CD4-positive, alpha-beta T cell treated with Interleukin-15 for 4 hours (primary cell): ENCODE results near the gene CDK5RAP3.
"Not testable (repeated sequence)": the region's sequence is repeated elsewhere in the genome, so short reads cannot be mapped to it uniquely, and the experiment has no call there.

Source experiments
- DNase-seq: peaks from one replicate; pipeline ENCODE4 v3.0.0-alpha.2; 2020; ENCODE audit warnings: low spot score

Gene CDK5RAP3, protein sequence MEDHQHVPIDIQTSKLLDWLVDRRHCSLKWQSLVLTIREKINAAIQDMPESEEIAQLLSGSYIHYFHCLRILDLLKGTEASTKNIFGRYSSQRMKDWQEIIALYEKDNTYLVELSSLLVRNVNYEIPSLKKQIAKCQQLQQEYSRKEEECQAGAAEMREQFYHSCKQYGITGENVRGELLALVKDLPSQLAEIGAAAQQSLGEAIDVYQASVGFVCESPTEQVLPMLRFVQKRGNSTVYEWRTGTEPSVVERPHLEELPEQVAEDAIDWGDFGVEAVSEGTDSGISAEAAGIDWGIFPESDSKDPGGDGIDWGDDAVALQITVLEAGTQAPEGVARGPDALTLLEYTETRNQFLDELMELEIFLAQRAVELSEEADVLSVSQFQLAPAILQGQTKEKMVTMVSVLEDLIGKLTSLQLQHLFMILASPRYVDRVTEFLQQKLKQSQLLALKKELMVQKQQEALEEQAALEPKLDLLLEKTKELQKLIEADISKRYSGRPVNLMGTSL

GRCh38 chr17:47970725-47971499, at the start of gene CDK5RAP3:
TSS of gene CDK5RAP3 (plus strand) at chr17:47971113. CDS start at chr17:47971147, 34 bp downstream.
- DNase-seq: peak; percentile 99

DNA sequence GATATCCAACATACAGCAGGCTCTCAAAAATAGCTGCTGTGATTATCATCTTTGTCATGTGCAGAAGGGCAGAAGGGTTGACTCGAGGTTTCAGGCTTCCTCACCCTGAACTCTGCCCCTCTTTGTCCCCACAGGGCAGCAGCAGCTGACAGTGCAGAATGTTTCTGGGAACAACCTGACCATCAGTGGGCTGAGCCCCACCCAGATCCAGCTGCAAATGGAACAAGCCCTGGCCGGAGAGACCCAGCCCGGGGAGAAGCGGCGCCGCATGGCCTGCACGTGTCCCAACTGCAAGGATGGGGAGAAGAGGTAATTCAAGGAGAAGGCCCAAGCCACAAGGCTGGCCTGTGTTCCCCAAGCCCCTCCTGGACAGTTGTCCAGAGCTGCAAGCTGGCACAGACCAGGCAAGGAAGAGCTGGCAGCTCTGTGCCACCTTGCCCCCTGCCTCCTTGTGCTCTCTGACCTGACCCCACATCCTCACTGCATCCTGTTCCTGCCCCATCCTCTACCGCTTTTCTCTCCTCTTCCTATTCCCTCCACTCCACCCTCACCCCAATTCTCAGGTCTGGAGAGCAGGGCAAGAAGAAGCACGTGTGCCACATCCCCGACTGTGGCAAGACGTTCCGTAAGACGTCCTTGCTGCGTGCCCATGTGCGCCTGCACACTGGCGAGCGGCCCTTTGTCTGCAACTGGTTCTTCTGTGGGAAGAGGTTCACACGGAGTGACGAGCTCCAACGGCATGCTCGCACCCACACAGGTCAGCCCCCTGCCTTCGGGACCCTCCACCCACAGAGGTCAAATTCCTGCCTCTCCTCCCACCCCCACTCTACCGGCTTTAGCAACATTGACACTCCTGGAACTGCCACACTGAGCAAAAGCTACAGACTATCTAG, 45.9 kb upstream of the CDK5RAP3 start:
- no peak for DNase-seq

- DNase-seq: no peak
Observed at GRCh38 chr17:47925678-47925988, 45.3 kb upstream of the CDK5RAP3 start.

DNA sequence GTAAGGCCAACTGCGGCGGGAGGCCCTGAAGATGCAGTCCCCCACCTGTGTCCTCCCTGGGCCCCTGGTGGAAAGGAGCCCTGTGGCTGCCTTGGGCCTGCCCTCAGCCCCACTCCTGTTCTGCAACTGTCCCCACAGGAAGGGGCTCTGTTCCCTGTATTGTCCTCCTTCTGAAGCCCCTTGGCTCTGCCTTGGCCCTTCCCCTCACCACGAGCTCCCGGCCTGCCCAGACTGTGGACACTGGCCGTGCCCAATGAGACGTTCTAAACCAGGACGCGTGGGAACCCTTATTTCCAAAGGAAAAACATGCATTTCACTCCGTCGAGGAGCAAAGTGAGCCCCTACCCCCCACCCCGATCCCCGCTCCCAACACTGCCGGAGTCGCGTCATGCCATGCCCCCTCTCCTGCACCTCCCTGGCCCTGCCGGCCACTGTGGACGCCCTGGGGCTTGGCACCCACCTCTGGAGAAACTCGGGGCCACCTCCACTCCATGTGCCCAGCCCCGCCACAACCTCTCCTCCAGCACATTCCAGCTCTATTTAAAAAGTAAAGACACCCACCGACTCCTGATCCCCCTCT, 43.0 kb upstream of the CDK5RAP3 start:
- no peak for DNase-seq

GRCh38 chr17:47928415-47928814, 42.5 kb upstream of the CDK5RAP3 start:
- DNase-seq: no peak

- DNase-seq: no peak
Observed at GRCh38 chr17:47929218-47930000, 41.5 kb upstream of the CDK5RAP3 start.

DNA sequence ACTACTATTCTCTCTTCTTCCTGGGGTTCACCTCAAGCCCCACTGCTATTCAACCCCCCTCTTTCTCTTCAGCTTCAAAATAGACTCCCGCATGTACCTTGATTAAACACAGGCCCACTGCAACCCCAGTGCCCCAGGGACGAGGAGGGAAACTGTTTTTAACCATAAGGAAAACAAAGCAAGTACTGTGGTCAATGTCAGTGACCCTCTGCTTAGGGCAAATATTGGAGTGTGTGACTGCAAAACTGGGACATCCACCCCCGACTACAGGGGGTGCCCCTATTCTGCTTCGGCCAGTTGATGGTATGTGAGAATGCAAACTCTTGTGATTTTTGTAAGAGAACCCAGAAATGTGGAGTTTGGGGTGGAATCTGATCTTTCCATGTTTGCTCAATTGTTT, 39.1 kb upstream of the CDK5RAP3 start:
- no peak for DNase-seq

GRCh38 chr17:47934856-47935255, 36.1 kb upstream of the CDK5RAP3 start:
- DNase-seq: no peak

DNA sequence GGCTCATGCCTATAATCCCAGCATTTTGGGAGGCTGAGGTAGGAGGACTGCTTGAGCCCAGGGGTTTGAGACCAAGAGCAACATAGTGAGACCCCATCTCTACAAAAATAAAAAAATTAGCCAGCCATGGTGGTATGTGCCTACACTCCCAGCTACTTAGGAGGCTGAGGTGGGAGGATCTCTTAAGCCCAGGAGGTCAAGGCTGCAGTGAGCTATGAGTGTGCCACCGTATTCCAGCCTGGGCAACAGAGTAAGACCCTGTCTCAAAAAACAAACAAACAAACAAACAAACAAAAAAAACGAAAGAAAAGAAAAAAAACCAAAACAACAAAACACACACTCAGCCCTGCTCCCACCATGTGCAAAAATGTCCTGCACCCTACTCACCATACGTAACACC, 35.4 kb upstream of the CDK5RAP3 start:
- DNase-seq: not testable (repeated sequence)

DNA sequence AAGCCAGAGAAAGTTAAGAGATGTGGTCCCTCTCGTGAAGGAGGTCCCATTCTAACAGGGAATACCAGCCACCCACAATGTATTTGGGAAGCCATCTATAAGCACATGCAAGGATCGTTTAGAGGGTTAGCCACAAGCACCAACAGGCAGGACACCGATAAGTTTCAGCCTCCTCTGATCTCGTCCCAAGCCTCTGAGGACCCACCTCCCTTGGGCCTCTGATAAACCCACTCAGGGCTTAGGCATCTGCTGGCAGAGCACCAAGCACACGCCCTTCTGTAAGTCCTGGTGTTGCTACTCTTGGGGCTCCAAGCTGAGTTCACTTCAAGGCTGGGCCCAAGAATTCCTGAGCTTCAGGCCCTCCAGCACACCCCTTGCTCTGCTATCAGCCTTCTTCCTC, 35.0 kb upstream of the CDK5RAP3 start:
- no peak for DNase-seq

- DNase-seq: no peak
Observed at GRCh38 chr17:47937941-47938340, 33.0 kb upstream of the CDK5RAP3 start.

DNA sequence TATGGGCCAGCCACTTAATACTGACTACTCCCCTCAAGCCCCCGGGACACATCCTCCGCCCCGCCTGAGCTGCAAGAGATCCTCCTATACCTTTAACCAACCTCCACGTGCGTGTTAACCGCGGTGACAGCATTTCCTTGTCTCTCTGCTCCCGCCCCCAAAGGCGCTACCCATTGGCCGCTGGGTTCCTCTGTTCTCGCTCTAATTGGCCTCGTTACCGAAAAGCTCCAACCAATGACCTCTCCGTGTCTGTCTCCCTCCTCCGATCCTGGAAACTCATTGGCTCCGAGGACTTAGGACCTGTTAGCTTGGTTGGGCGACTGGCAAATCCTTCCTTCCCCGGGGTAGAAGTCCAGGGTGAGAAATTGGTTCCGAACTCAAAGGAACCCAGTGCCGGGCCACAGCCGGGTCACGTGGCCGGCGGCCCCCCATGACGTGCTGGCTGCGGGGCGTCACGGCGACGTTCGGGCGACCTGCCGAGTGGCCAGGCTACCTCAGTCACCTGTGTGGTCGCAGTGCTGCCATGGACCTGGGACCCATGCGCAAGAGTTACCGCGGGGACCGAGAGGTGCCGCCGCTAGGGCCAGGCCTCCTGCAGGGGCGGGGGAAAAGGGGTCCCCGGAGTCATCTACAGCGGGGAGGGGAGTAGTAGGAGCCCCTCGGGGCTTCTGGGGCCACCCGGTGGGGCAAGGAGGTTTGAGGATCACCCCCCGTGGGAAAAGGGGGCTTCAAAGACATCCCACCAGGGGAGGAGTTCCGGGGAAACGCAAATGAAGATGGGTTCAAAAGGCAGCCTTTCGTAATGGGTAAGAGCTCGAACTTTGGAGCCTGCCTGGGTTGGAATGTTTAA, 29.4 kb upstream of the CDK5RAP3 start, which contains the start of gene PNPO:
PNPO (plus strand) TSS at position 326 of the 850 bp plus-strand sequence; CDS start at position 431, 105 bp downstream.
- DNase-seq: peak; percentile 94

DNA sequence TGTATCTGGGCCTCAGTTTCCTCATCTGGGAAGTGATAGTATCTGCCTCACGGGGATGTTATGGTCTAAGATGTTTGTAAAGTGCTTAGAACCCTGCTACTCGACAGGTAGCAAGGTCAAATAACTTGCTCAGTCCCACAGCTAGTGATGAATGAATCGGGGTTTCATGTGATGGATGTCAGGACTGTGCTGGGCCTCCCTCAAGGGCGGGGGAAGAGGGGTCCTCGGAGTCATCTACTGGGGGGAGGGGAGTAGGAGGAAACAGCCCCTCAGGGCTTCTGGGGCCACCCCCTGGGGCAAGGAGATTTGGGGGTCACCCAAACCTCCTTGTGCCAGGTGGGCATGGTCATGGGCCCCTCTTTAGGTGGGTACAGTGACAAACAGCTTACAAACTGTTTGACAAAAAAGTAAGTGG, 28.8 kb upstream of the CDK5RAP3 start:
- no peak for DNase-seq

GRCh38 chr17:47942568-47942967, 28.3 kb upstream of the CDK5RAP3 start:
- no peak for DNase-seq

DNA sequence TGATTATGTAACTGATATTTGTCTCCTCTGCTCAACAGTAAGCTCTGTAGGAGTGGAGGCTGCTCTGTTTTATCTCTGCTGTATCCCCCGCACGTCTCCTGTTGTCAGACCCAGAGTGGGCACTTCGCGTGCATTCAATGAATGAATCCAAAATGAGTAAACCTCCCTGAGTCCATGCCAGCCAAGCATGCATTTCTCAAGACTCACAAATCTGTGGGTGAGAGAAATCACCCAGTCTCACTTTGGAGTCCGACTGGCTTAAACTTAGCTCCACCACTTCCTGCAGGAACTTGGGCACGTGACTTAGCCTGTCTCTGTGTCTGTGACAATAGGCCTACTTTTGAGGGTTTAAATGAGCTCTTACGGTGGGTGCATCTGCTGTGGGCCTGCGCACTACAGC, 25.8 kb upstream of the CDK5RAP3 start:
- peak; percentile 15 for DNase-seq

DNA sequence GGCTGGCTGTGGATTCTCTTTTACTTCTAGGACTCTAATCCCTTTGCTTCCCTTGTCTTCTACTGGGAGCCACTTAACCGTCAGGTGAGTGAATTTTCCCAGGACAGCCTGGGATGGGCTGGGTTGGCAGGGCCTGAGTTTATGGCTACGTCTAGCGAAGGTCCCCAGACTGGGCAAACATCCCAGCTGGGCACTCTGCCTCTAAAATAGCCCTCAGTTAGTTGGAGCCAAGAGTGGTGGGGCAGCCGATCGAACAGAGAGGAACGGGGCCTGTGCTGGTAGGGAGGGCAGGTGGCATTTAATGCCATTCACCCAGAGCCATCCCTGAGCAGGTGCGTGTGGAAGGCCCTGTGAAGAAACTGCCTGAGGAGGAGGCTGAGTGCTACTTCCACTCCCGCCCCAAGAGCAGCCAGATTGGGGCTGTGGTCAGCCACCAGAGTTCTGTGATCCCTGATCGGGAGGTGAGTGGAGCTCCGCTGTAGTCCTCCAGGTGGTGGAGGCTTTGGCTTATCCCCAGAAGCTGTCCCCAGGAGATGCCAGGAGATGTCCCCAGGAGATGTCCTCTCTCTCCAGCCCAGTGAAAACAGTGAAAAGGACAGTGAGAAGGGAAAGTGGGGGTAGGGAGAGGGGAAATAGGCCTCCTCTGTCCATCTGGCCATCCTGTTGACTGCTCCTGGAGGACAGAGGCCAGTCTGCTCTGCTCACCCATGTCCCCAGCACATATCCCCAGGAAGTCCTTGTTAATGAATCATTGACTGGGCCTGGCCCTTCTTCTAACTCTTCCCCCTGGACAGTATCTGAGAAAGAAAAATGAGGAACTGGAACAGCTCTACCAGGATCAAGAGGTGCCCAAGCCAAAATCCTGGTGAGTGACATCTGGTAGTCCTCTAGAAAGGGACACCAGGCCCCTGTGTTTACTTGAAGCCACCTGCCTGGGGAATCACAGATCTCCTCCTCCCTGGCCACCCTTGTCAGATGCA, 25.1 kb upstream of the CDK5RAP3 start:
- DNase-seq: no peak

GRCh38 chr17:47946516-47946915, 24.4 kb upstream of the CDK5RAP3 start:
- DNase-seq: no peak

DNA sequence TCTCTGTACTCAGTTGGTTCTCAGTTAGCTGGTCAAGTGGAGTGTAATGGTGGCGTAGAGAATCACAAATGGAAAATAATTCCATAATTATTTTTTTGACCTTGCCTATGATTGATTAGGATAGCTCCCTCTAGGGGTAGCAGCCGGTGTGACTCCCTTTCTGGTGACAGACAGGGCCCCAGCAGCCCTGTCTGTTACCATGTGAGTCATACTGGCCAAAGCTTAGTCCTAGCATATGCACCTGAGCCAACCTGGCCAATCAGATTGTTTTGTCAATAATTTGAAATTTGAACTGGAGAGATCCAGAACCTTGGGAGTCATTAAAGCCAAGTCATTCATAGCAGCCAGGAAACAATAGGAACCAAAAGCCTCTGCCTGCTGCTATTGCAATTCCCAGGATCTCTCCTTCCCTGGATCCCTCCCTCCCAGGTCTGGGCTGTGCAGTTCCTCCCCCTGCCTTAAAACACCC, 23.9 kb upstream of the CDK5RAP3 start:
- DNase-seq: peak; percentile 83
